ENCODE measurements around the gene PBX1. TPM values are rescaled to one million over a fixed set of nuclear protein-coding genes. Genes with fewer than 3 reads are reported as not detected.
A peak's percentile ranks its signal among the peaks of the same experiment; 100 is the strongest.

The PBX1 gene
- total and polyA plus RNA-seq, 4 donors: 2.2 to 17.3 (median 5.1) TPM

DNA sequence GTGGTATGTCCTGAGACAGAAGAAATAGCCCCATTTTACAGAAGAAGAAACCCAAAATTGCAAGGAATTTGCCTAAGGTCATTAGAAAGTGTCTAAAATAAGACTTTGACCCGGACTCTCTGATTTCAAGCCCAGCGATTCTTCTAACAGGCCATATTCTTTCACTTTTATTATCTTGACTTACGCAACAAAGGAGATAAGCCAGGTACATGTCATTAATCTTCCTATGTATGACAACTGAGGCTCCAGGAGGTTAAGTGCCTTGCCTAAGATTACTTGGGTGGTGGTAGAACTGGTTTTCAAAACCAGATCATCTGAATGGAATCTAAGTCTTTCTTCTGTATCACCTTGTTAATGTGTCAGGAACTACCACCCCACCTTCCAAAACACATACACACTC, 124.3 kb downstream of the PBX1 start:
- Histone ChIP-seq H3K36me3 (ENCODE audit: control insufficient read depth in 4 of 4, insufficient read depth in 3 of 4, low read depth in 1 of 4, low read length in 3 of 4) (no peaks in the 10 kb centered on the region), H3K27me3 (ENCODE audit: control insufficient read depth in 4 of 4, insufficient read depth in 4 of 4, low read length in 3 of 4) (no peaks in the 10 kb centered on the region), H3K4me1 (ENCODE audit: control insufficient read depth in 4 of 4, insufficient read depth in 4 of 4, low read length in 3 of 4) (peaks cover 0 to 3% (median 1%) of the 10 kb centered on the region in 4 donors), H3K9ac (ENCODE audit: low read depth in 1 of 2, low read length in 2 of 2) (no peak overlapping the region), H3K9me3 (ENCODE audit: control insufficient read depth in 4 of 4, low read length in 3 of 4) (no peaks in the 10 kb centered on the region), H3K4me3 (ENCODE audit: low read depth in 1 of 3, low read length in 3 of 3) (no peak overlapping the region), H3K27ac (ENCODE audit: low read depth in 1 of 2, low read length in 2 of 2) (no peak overlapping the region)
- TF ChIP-seq, protein P1, sequence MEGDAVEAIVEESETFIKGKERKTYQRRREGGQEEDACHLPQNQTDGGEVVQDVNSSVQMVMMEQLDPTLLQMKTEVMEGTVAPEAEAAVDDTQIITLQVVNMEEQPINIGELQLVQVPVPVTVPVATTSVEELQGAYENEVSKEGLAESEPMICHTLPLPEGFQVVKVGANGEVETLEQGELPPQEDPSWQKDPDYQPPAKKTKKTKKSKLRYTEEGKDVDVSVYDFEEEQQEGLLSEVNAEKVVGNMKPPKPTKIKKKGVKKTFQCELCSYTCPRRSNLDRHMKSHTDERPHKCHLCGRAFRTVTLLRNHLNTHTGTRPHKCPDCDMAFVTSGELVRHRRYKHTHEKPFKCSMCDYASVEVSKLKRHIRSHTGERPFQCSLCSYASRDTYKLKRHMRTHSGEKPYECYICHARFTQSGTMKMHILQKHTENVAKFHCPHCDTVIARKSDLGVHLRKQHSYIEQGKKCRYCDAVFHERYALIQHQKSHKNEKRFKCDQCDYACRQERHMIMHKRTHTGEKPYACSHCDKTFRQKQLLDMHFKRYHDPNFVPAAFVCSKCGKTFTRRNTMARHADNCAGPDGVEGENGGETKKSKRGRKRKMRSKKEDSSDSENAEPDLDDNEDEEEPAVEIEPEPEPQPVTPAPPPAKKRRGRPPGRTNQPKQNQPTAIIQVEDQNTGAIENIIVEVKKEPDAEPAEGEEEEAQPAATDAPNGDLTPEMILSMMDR (IDR thresholded peaks at IDR 0.05; ENCODE audit: low read depth, low read length, missing input control): no peak
- TF ChIP-seq SP1 (IDR thresholded peaks at IDR 0.05) (no peak), TAF1 (conservative IDR thresholded peaks at IDR 0.05) (no peak), HNF4A (conservative IDR thresholded peaks at IDR 0.05) (peak; percentile 75 to 91), REST (IDR thresholded peaks at IDR 0.05) (no peak), EGR1 (IDR thresholded peaks at IDR 0.05; ENCODE audit: low read depth in 2 of 2) (no peak), YY1 (IDR thresholded peaks at IDR 0.05) (no peak), RAD21 (IDR thresholded peaks at IDR 0.05) (peak; percentile 11 to 23), RXRA (IDR thresholded peaks at IDR 0.05) (peak; percentile 19 to 20), ZBTB33 (IDR thresholded peaks at IDR 0.05) (no peak), HNF4G (IDR thresholded peaks at IDR 0.05) (peak; percentile 58), GABPA (IDR thresholded peaks at IDR 0.05 in 1 of 2, conservative IDR thresholded peaks at IDR 0.05 in 1 of 2) (no peak), FOXA1 (IDR thresholded peaks at IDR 0.05) (no peak), NR2F2 (IDR thresholded peaks at IDR 0.05) (no peak), MAX (IDR thresholded peaks at IDR 0.05) (no peak), FOXA2 (IDR thresholded peaks at IDR 0.05) (no peak)
- TF ChIP-seq, protein P2, sequence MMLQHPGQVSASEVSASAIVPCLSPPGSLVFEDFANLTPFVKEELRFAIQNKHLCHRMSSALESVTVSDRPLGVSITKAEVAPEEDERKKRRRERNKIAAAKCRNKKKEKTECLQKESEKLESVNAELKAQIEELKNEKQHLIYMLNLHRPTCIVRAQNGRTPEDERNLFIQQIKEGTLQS (IDR thresholded peaks at IDR 0.05): no peak
- WGBS: 40% methylated on average over 3 of the region's 3 CpGs
- no peak for DNase-seq (ENCODE audit: low spot score)
